ENCODE results near the gene SYT9.

GRCh38 chr11:7251487-7251835, 243 bp upstream of the SYT9 start:
- TF ChIP-seq PBX3 (IDR thresholded peaks at IDR 0.05) (no peak), HDAC2 (IDR thresholded peaks at IDR 0.05) (no peak), CEBPB (IDR thresholded peaks at IDR 0.05) (no peak), ESRRA (IDR thresholded peaks at IDR 0.05; ENCODE audit: borderline replicate concordance, low read length) (no peak), POLR2A (IDR thresholded peaks at IDR 0.05; ENCODE audit: low read length) (no peak), CTCF (IDR thresholded peaks at IDR 0.05) (no peak), TP53 (CRISPR knock-in tag; IDR thresholded peaks at IDR 0.05) (no peak), RNF2 (IDR thresholded peaks at IDR 0.05; ENCODE audit: borderline replicate concordance, low read depth) (no peak), EHMT2 (IDR thresholded peaks at IDR 0.05; ENCODE audit: low read depth) (no peak), BCL3 (IDR thresholded peaks at IDR 0.05) (no peak), CHD2 (IDR thresholded peaks at IDR 0.05; ENCODE audit: low read length, partially characterized antibody) (no peak), EP300 (IDR thresholded peaks at IDR 0.05) (no peak), GATA3 (IDR thresholded peaks at IDR 0.05; ENCODE audit: borderline replicate concordance) (no peak), RAD21 (conservative IDR thresholded peaks at IDR 0.05 in 1 of 2, IDR thresholded peaks at IDR 0.05 in 1 of 2) (no peak)

Data from A549 (cell line).